BJ (cell line): ENCODE results near the gene ELMOD1. TPM values are rescaled to one million over a fixed set of nuclear protein-coding genes. Genes with fewer than 3 reads are reported as not detected.
"Not testable (repeated sequence)": the region's sequence is repeated elsewhere in the genome, so short reads cannot be mapped to it uniquely, and the experiment has no call there.

ENCODE experiments used
- CTCF ChIA-PET: fragments of 350-600 bp; formaldehyde crosslinking; extraction: SDS; loops from one replicate; lab custom pipeline; 2021; ENCODE audit warnings: antibody characterized with exemption, inconsistent platforms; lab: Yijun Ruan, JAX
- POLR2A ChIA-PET: fragments of 300-600 bp; sonication (Branson Sonifier 250); formaldehyde crosslinking; extraction: SDS; loops from one replicate; lab custom pipeline; 2021; ENCODE audit warnings: antibody characterized with exemption; lab: Charles Lee
- DNase-seq: peaks from one replicate; pipeline ENCODE4 v3.0.0-alpha.2; 2011; ENCODE audit warnings: low read depth
- H3K27me3 ChIP-seq: 2 replicates; pipeline ENCODE4 v1.6.0; 2011; ENCODE audit warnings: low read length; ENCODE audit not compliant: control insufficient read depth, insufficient read depth
- H3K36me3 ChIP-seq: 2 replicates; pipeline ENCODE4 v1.5.1; 2011; ENCODE audit warnings: low read length; ENCODE audit not compliant: control insufficient read depth, insufficient read depth
- H3K4me3 ChIP-seq: 2 replicates; pipeline ENCODE4 v1.5.1; 2011; ENCODE audit warnings: low read depth, mild to moderate bottlenecking, control low read depth, low read length
- polyA plus RNA-seq: library from polyadenylated mRNA; depleted of rRNA; stranded (reverse); fragments of >200 nt; gene quantifications from 2 replicates; pipeline ENCODE4 v1.2.3, GENCODE V29; 2011
- TF ChIP-seq, protein P1 (sequence below): IDR thresholded peaks from 2 replicates; pipeline ENCODE4 v1.5.1; 2011; ENCODE audit warnings: low read depth, mild to moderate bottlenecking, control low read depth, inconsistent platforms, low read length, moderate library complexity; ENCODE audit not compliant: insufficient read depth

The ELMOD1 gene
- polyA plus RNA-seq, 1 experiment, result 0.04 TPM

DNA sequence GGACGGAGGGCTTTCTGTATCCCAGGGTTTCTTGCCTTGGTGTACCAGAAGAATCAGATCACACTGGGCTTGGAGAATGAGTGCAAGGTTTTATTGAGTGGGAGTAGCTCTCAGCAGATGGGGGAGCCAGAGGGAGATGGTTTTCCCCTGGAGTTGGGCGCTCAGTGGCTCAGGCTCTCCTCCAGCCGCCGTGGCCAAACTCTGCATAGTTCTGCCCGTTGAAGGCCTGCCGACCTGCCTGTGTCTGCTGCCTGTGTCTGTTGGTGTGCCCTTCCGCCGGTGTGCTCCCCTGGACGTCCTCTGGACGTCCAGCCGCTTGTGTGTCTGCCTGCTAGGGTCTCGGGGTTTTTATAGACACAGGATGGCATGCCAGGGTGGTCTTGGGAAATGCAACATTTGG, 20.9 kb upstream of the ELMOD1 start:
- ChIA-PET POLR2A (no interaction called here), CTCF (interaction anchor here (0.6 to 8.2 kb wide), 4 partner anchors 20 to 231 kb away, joined by 3 to 68 read pairs (median 28); no protein-coding TSS in a partner anchor)
- TF ChIP-seq, protein P1, sequence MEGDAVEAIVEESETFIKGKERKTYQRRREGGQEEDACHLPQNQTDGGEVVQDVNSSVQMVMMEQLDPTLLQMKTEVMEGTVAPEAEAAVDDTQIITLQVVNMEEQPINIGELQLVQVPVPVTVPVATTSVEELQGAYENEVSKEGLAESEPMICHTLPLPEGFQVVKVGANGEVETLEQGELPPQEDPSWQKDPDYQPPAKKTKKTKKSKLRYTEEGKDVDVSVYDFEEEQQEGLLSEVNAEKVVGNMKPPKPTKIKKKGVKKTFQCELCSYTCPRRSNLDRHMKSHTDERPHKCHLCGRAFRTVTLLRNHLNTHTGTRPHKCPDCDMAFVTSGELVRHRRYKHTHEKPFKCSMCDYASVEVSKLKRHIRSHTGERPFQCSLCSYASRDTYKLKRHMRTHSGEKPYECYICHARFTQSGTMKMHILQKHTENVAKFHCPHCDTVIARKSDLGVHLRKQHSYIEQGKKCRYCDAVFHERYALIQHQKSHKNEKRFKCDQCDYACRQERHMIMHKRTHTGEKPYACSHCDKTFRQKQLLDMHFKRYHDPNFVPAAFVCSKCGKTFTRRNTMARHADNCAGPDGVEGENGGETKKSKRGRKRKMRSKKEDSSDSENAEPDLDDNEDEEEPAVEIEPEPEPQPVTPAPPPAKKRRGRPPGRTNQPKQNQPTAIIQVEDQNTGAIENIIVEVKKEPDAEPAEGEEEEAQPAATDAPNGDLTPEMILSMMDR, result no peak
- no peaks in the 10 kb centered on the region for H3K36me3 ChIP-seq
- H3K4me3 ChIP-seq, result no peak overlapping the region
- peaks cover 3% of the 10 kb centered on the region; the same call in 1 of the 2 replicates for H3K27me3 ChIP-seq
- no peak for DNase-seq

DNA sequence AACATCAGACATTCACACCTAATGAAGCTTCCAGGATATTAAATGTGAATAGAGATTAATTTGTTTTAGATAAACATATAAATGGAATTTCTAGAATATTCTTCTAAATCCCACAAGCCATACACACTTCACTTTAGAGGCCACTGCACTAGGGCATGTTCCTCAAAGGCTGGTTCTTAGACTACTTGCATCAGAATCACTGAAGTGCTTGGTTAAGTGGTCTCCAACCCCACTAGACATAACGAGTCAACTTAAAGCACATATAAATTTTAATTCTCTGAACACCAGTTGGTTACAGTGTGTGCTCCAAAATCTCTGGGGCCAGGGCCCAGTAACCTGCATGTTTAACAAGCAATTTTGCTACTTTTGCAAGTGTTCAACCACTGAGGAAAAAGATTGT, 17.5 kb upstream of the ELMOD1 start:
- ChIA-PET CTCF (interaction anchor here (1.1 to 3.2 kb wide), 6 partner anchors 9 to 198 kb away, joined by 3 to 10 read pairs (median 6); no protein-coding TSS in a partner anchor), POLR2A (no interaction called here)
- TF ChIP-seq, protein P1, result no peak
- no peak for DNase-seq
- Histone ChIP-seq H3K36me3 (no peaks in the 10 kb centered on the region), H3K4me3 (no peak overlapping the region), H3K27me3 (peaks cover 5% of the 10 kb centered on the region)

DNA sequence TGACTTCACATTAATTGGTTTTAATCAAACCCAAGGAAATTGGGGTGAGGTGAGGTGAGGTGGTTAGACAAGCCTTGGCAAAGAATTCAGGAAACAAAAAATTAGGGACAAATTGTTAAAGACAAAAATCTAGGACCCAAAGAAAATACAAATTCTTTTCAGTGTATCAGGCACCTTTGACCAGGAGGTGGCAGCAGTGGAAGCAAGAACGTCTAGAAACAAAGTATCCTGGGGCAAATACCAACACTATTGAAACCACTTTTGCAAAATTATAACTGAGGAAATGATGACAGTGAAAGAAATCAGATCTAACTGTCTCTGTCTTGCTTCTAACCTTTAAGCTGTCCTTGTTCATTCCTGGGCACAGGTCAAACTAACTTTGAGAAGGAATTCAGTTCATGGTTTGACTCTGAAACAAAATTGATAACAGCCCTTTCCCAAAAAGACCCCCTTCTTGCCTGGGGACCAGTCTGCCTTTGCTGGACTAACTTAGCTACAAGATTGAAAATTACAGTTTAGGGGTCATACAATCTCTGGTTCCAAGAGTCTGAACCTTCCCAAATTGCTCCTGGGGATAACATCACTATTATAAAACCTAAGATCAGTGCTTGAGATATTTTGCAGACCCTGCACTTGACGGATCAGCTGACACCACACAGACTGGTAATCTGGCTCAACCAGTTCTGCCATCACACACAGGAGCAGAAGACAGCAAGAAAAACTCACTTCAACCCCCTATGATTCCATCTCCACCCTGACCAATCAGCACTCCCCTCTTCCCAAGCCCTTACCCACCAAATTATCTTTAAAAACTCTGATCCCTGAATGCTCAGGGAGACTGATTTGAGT, 14.2 kb upstream of the ELMOD1 start:
- DNase-seq, H3K27me3 ChIP-seq, H3K4me3 ChIP-seq, POLR2A ChIA-PET, H3K36me3 ChIP-seq: not testable (repeated sequence)
- CTCF ChIA-PET, result interaction anchor here (0.8 to 5.6 kb wide), 16 partner anchors 7 to 1077 kb away, joined by 3 to 84 read pairs (median 4); partner anchors contain the start of gene ALKBH8
- TF ChIP-seq, protein P1, result peak; percentile 78

DNA sequence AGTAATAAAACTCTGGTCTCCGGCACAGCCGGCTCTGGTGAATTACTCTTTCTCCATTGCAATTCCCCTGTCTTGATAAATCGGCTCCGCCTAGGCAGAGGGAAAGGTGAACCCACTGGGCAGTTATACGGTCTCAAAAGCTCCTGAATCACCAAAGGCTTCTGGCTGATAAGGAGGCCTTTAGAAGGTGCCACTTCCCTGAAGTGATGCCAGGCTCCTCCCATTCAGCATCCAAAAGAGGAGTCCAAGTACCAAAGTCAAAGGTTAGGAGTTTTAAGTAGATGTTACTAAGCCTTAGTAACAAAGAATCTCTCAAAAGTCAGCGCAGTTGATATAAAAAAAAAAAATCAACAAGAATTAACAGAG, 13.6 kb upstream of the ELMOD1 start:
- ChIA-PET POLR2A (no interaction called here), CTCF (interaction anchor here (0.8 to 5.6 kb wide), 11 partner anchors 9 to 1076 kb away, joined by 3 to 84 read pairs (median 5); partner anchors contain the start of gene ALKBH8)
- Histone ChIP-seq H3K36me3 (no peaks in the 10 kb centered on the region), H3K4me3 (no peak overlapping the region), H3K27me3 (peaks cover 2% of the 10 kb centered on the region; the same call in 1 of the 2 replicates)
- TF ChIP-seq, protein P1, result no peak
- no peak for DNase-seq

DNA sequence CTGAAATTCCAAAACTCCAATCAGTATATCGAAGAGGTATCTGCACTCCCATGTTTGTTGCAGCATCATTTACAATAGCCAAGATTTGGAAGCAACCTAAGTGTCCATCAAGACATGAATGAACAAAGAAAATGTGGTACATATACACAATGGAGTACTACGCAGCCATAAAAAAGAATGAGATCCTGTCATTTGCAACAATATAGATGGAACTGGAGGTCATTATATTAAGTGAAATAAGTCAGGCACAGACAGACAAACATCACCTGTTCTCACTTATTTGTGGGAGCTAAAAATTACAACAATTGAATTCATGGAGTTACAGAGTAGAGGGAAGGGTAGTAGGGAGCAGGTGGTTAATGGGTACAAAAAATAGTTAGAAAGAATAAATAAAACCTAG, 11.8 kb upstream of the ELMOD1 start:
- CTCF ChIA-PET, result interaction anchor here (5.6 kb wide), 1 partner anchor 111 kb away, joined by 84 read pairs; no protein-coding TSS in a partner anchor

More for the DNA sequence above, 11.8 kb upstream of the ELMOD1 start:
- H3K27me3 ChIP-seq, H3K4me3 ChIP-seq, DNase-seq, POLR2A ChIA-PET, H3K36me3 ChIP-seq: not testable (repeated sequence)
